ENCODE measurements around the gene ZNF148.
"Not testable (repeated sequence)": the region's sequence is repeated elsewhere in the genome, so short reads cannot be mapped to it uniquely, and the experiment has no call there.

Gene ZNF148, protein sequence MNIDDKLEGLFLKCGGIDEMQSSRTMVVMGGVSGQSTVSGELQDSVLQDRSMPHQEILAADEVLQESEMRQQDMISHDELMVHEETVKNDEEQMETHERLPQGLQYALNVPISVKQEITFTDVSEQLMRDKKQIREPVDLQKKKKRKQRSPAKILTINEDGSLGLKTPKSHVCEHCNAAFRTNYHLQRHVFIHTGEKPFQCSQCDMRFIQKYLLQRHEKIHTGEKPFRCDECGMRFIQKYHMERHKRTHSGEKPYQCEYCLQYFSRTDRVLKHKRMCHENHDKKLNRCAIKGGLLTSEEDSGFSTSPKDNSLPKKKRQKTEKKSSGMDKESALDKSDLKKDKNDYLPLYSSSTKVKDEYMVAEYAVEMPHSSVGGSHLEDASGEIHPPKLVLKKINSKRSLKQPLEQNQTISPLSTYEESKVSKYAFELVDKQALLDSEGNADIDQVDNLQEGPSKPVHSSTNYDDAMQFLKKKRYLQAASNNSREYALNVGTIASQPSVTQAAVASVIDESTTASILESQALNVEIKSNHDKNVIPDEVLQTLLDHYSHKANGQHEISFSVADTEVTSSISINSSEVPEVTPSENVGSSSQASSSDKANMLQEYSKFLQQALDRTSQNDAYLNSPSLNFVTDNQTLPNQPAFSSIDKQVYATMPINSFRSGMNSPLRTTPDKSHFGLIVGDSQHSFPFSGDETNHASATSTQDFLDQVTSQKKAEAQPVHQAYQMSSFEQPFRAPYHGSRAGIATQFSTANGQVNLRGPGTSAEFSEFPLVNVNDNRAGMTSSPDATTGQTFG

DNA sequence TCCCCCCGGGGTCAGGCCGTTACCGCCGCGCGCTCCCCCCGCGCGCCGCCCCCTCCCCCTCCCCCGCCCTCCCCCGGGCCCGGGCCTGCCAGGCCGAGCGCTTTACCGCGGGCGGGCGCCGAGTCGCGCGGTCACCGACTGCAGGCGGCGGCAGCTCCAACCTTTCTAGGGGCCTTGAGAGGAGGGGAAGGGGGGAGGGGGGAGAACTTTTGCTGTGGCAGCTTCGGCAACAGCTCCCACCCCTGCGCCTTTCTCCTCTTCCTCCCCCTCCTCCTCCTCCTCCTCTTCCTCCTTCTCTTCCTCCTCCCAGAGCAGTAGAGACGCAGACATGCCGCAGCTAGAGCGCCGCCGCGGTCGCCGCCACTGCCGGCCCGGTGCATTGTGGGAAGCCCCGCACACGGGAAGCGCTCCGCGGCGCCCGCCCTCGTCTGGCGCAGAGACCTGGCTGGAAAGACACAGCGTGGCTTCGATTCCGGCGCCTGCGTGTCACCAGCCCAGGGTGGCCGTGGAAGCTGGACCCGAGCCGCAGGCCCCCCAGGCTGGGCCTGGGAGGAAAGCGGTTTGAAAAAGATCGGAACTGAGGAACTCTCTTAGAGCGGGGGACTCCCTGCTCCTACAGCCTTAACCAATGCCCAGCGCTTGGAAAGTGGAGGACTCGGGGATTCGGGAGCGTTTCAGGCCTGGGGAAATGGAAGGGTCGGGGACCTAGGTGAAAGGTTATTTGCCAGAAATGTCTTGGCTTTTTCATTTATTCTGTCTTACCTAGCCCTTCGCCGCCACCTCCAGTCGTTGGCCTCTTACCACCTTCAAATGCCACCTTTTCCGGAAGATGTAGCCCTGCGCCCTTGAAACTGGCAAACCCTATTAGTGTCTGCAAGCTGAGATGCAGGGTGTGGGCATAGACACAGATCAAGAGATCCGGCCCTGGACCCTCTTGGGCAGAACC, at the start of gene ZNF148:
TSS of gene ZNF148 (minus strand) at position 330 of the 946 bp plus-strand sequence. CDS start 61,685 bp downstream, outside the sequence.
- DNase-seq (ENCODE audit: extremely low read depth, low read depth): peak; percentile 60
- TF ChIP-seq, protein P1, sequence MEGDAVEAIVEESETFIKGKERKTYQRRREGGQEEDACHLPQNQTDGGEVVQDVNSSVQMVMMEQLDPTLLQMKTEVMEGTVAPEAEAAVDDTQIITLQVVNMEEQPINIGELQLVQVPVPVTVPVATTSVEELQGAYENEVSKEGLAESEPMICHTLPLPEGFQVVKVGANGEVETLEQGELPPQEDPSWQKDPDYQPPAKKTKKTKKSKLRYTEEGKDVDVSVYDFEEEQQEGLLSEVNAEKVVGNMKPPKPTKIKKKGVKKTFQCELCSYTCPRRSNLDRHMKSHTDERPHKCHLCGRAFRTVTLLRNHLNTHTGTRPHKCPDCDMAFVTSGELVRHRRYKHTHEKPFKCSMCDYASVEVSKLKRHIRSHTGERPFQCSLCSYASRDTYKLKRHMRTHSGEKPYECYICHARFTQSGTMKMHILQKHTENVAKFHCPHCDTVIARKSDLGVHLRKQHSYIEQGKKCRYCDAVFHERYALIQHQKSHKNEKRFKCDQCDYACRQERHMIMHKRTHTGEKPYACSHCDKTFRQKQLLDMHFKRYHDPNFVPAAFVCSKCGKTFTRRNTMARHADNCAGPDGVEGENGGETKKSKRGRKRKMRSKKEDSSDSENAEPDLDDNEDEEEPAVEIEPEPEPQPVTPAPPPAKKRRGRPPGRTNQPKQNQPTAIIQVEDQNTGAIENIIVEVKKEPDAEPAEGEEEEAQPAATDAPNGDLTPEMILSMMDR (IDR thresholded peaks at IDR 0.05; ENCODE audit: low read depth, low read length): no peak; the same call in none of the 2 replicates

DNA sequence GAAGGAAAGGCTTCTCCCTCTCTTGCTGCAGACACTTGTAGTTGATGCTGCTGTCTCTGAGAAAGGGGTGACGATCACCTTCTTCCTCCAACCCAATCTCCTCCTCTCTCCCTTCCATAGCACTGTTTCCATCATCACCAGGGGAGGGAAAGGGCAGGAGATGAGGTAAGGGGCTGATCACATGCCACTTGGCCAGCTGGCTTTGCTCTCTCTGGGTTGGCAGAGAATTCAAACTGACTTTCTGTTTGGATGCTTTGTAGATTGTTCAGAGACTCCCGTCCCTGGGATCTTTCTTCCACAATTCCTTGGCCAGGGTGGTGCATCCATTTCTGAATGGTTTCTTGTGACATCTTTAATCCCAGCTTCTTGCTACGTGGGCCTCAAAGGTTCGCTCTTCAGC, 43.2 kb upstream of the ZNF148 start:
- TF ChIP-seq, protein P1 (IDR thresholded peaks at IDR 0.05; ENCODE audit: low read depth, low read length): no peak
- DNase-seq (ENCODE audit: extremely low read depth, low read depth): peak; percentile 12

DNA sequence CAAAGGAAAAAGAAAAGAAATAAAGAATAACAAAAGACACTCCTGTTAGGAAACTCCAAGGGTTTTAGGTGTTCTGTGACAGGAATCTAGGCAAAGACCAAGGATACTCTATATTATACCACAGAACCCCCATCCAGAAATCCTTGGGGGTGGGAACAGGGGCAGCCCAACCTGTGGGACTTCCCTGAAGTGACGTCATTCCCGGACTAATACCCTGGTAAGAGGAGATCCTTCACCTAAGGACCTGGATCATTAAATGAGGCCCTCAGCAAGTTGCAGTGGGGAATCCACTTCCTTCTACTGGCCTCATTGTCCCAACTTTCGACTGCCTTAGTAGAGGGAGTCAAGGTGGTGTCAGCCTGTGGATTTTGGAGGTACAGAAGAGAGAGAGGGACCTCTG, 41.1 kb upstream of the ZNF148 start:
- TF ChIP-seq, protein P1 (IDR thresholded peaks at IDR 0.05; ENCODE audit: low read depth, low read length): no peak
- no peak for DNase-seq (ENCODE audit: extremely low read depth, low read depth)

DNA sequence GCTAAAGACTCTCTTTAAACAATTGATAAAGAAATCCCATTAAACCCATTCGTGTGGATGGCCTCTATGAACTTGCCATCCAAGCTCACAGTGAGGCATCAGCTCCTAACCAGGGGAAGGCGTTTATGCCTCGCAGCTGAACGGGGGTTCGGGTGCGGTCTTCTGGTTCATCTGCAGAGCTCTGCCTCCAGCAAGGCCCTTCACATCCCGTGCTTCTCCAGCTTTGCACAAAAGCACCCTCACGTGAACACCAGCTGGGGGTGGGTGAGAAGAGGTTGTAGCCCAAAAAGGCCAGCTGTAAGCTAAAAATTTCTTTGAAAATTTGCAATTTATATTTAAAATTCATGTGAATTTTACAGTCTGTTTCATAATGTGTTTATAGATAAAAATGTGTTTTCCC, 39.5 kb upstream of the ZNF148 start:
- TF ChIP-seq, protein P1 (IDR thresholded peaks at IDR 0.05; ENCODE audit: low read depth, low read length): no peak
- no peak for DNase-seq (ENCODE audit: extremely low read depth, low read depth)

DNA sequence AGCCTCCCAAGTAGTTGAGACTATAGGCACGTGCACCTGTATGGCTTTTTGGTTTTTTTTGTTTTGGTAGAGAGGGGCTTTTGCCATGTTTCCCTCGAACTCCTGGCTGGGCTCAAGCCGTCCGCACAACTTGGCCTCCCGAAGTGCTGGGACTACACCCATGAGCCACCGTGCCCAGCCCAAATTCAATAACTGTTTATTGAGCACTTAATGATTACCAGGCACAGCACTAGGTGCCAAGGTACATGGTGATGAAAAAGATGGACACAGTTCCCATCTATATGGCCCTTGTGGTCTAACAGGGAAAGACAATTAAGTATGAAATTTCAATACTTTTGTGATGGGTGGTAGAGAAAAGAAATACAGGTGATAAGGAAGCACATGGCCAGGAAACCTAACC, 35.8 kb upstream of the ZNF148 start:
- TF ChIP-seq, protein P1 (IDR thresholded peaks at IDR 0.05; ENCODE audit: low read depth, low read length): no peak
- DNase-seq (ENCODE audit: extremely low read depth, low read depth): no peak

DNA sequence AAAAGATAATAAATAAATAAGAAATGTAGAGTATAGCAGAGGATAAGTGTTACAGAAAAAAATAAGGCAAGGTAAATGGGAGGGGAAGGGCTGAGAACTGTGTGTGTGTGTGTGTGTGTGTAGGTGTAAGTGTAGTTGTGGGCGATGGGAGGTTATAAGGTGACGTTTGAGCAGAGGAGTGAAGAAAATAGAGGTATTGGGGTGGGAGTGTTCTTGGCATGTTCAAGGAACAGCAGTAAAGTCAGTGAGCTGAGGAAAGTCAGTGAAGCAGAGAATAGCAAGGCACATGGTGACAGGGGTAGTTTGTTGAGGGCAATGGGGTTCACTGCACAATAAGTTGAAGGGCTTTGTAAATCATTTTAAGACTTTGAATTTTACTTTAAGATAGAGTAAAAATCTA, 30.9 kb upstream of the ZNF148 start:
- TF ChIP-seq, protein P1 (IDR thresholded peaks at IDR 0.05; ENCODE audit: low read depth, low read length): no peak
- no peak for DNase-seq (ENCODE audit: extremely low read depth, low read depth)

DNA sequence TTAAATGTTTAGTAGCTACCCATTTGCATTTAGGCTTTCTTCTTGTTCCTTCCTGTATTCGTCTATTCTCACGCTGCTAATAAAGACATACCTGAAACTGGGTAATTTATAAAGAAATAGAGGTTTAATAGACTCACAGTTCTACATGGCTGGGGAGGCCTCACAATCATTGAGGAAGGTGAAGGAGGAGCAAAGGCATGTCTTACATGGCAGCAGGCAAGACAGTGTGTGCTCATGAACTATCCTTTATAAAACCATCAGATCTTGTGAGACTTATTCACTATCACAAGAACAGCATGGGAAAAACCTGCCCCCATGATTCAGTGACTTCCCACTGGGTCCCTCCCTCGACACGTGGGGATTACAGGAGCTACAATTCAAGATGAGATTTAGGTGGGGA, 30.4 kb upstream of the ZNF148 start:
- not testable (repeated sequence) for DNase-seq (ENCODE audit: extremely low read depth, low read depth)

All from AG09319 (cell line).